Small intestine (tissue), 7 donors: Measurements from ENCODE around the gene IL15. TPM values are rescaled to one million over a fixed set of nuclear protein-coding genes. Genes with fewer than 3 reads are reported as not detected.

Experiments used
- DNase-seq, 2 donors: peaks; one replicate each; pipeline versions ENCODE4 v3.0.0 to v3.0.0-alpha.2; 2013
- FAIRE-seq: peaks from 2 replicates; lab custom pipeline; 2012; peaks lifted over from hg19 to GRCh38; lab: Jason Lieb, UNC
- H3K27ac ChIP-seq, 3 donors: one replicate each; pipeline ENCODE4 v1.5.1; 2013; ENCODE audit warnings: low read length in 2 of 3, mild to moderate bottlenecking in 2 of 3, control low read depth in 1 of 3, inconsistent platforms in 1 of 3, low read depth in 1 of 3, moderate library complexity in 1 of 3
- H3K27me3 ChIP-seq, 3 donors: one replicate each; pipeline ENCODE4 v1.6.1; 2013; ENCODE audit warnings: low read length in 3 of 3, inconsistent platforms in 1 of 3; ENCODE audit not compliant: control insufficient read depth in 3 of 3, insufficient read depth in 3 of 3
- H3K36me3 ChIP-seq, 3 donors: one replicate each; pipeline ENCODE4 v1.6.1; 2013; ENCODE audit warnings: low read length in 3 of 3, inconsistent platforms in 1 of 3, low read depth in 1 of 3, mild to moderate bottlenecking in 1 of 3, moderate library complexity in 1 of 3; ENCODE audit not compliant: control insufficient read depth in 3 of 3, insufficient read depth in 2 of 3
- H3K4me1 ChIP-seq, 3 donors: one replicate each; pipeline ENCODE4 v1.6.1; 2013; ENCODE audit warnings: low read length in 2 of 3, inconsistent platforms in 1 of 3, low read depth in 1 of 3, mild to moderate bottlenecking in 1 of 3, moderate library complexity in 1 of 3; ENCODE audit not compliant: control insufficient read depth in 3 of 3, insufficient read depth in 2 of 3
- H3K4me3 ChIP-seq, 3 donors: one replicate each; pipeline ENCODE4 v1.5.1; 2013; ENCODE audit warnings: low read length in 3 of 3, control low read depth in 1 of 3, inconsistent platforms in 1 of 3, low read depth in 1 of 3, mild to moderate bottlenecking in 1 of 3, moderate library complexity in 1 of 3
- H3K9me3 ChIP-seq, 2 donors: one replicate each; pipeline ENCODE4 v1.6.1; 2013; ENCODE audit warnings: low read depth in 1 of 2, low read length in 1 of 2; ENCODE audit not compliant: control insufficient read depth in 2 of 2, insufficient read depth in 1 of 2
- WGBS, 3 donors: extraction: QIAGEN DNeasy Blood & Tissue Kit; methylation state at CpG; one replicate each; pipeline ENCODE4 v1.1.7; 2013; 5-methylcytosine and 5-hydroxymethylcytosine counted together
- polyA plus RNA-seq, 4 donors: library from polyadenylated mRNA; stranded (reverse) in 3 of 4; unstranded in 1 of 4; fragments of 200-250 nt in 3 of 4; fragments of 120-200 nt in 1 of 4; gene quantifications; one replicate each; pipeline versions ENCODE4 v1.2.1 to v1.2.3, GENCODE V29; 2013
- donor health status: healthy with polysubstance abuse.
- donor health status: control.
- donor health status: control.
- donor health status: Bipolar disorder and iron deficiency.
- donor health status: healthy.

IL15 gene
- polyA plus RNA-seq, 4 donors: 4.1 to 16.3 (median 8.9) TPM

DNA sequence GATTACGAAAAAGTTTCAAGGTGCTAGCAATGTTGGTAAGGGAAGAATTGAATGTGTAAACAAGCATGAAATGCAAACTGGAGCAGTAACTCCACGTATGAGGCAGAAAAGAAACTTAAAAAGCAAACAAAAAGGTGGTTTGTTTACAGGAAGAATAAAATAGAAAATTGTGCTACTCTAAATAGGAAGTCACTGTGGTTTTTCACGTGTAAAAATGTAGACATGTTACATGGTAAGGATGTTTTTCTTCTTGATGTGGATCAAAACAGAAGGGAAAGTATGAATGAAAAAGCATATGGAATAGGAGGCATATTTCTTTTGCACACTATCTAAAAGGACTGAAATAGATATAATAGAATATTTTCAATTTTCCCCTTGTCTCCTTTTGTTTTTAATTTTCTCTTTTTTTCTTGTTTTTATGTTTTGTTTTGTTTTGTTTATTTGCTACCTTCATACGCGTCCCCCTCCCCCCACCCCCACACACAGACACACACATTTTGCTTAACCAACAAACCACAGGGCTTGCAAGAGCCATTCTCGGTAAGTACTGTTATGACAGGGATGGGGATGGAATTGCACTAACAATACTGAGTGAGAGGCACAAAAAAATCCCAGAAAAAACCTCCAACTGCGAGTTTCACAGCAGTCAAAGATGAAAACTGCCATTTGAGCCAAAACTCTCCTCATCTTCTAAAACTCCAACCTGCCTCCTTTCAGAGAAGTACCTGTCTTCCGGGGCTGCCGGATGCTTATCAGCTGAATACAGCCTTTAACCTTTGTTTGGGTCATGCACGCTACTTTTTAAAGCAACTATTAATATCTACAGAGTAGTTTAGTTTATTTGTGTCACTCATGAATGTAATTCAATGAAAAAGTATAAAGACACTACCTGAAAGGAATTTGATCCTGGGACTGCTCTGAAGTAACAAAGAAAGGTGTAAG is 135.8 kb downstream of the IL15 start:
- FAIRE-seq (no peak), DNase-seq (peak in 1 of 2 donors; percentile 11)
- H3K27ac ChIP-seq: no peak overlapping the region
- no peaks in the 10 kb centered on the region for H3K27me3 ChIP-seq
- no peak overlapping the region for H3K4me3 ChIP-seq
- no peaks in the 10 kb centered on the region for H3K9me3 ChIP-seq
- H3K36me3 ChIP-seq: no peaks in the 10 kb centered on the region
- H3K4me1 ChIP-seq: no peaks in the 10 kb centered on the region
- WGBS, 3 donors: 41 to 51% (median 43%) methylated on average over 10 of the region's 10 CpGs

DNA sequence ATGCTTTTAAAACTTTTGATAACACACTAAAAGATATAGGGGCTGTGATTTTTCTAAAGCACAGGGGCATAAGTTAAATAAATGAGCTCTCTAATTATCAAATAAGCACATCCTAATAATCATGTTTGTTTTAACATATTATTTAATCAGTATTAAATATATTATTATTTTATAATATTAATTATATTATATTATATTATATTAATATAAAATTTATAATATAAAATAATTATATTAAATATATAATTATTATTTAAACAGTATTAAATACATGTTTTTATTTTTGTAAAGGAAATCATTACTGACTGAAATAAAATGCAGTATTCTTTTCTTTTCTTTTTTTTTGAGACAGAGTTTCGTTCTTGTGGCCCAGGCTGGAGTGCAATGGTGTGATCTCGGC is 136.5 kb downstream of the IL15 start:
- Histone ChIP-seq H3K27ac (no peak overlapping the region), H3K9me3 (no peaks in the 10 kb centered on the region), H3K4me1 (no peaks in the 10 kb centered on the region), H3K27me3 (no peaks in the 10 kb centered on the region), H3K4me3 (no peak overlapping the region), H3K36me3 (no peaks in the 10 kb centered on the region)
- DNase-seq (no peak), FAIRE-seq (peak; percentile 98)
- 89 to 100% (median 92%) methylated on average over 2 of the region's 2 CpGs for WGBS, 3 donors

DNA sequence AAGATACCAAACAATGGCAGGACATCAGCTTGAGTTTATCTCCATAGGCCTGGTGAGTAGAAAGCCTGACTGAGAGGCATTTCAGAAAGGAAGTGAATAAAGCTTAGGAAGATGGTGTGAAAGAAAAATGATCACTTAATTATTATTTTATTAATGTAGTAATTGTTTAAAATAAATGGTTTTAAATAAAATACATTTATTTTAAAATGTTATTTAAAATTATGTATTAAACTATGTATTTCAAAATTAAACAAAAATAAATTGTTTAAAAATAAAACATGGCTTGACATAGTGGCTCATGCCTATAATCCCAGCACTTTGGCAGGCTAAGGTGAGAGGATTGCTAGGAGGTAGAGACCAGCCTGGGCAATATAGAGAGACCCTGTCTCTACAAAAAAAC is 145.8 kb downstream of the IL15 start:
- no peak for FAIRE-seq
- Histone ChIP-seq H3K27me3 (no peaks in the 10 kb centered on the region), H3K4me1 (no peaks in the 10 kb centered on the region), H3K9me3 (no peaks in the 10 kb centered on the region), H3K27ac (no peak overlapping the region), H3K4me3 (no peak overlapping the region), H3K36me3 (no peaks in the 10 kb centered on the region)
- DNase-seq: no peak
